Measurements from ENCODE around the gene LRRC56.

- no peak for TF ChIP-seq POLR2A (IDR thresholded peaks at IDR 0.05)
- no peak for TF ChIP-seq CTCF (IDR thresholded peaks at IDR 0.05)
- no peak for TF ChIP-seq POLR2AphosphoS5 (IDR thresholded peaks at IDR 0.05)
Observed at GRCh38 chr11:551131-551530, 13.8 kb downstream of the LRRC56 start.

Data from suprapubic skin (tissue), 4 donors.